Coronary artery (tissue), 2 donors: ENCODE data around the gene C12orf60.

Experiments
- DNase-seq: peaks from one replicate; pipeline ENCODE4 v3.0.0-alpha.2; 2017; ENCODE audit warnings: low spot score
- H3K27ac ChIP-seq, 2 donors: fragments of 200-600 bp; sonication (generic); one replicate each; pipeline ENCODE4 v1.5.1; 2016 to 2019
- H3K4me3 ChIP-seq: fragments of 200-600 bp; sonication (generic); 2 replicates; pipeline ENCODE4 v1.5.1; 2016; ENCODE audit warnings: mild to moderate bottlenecking, moderate library complexity
- TF ChIP-seq, protein P1 (sequence below): fragments of 200-600 bp; sonication (generic); IDR thresholded peaks from one replicate; pipeline ENCODE4 v1.5.1; 2019; ENCODE audit warnings: antibody characterized with exemption

Gene C12orf60

GRCh38 chr12:14779834-14780233 lies 23.6 kb upstream of the C12orf60 start:
- DNase-seq: no peak
- no peak overlapping the region for H3K4me3 ChIP-seq
- no peak overlapping the region for H3K27ac ChIP-seq
- TF ChIP-seq, protein P1, sequence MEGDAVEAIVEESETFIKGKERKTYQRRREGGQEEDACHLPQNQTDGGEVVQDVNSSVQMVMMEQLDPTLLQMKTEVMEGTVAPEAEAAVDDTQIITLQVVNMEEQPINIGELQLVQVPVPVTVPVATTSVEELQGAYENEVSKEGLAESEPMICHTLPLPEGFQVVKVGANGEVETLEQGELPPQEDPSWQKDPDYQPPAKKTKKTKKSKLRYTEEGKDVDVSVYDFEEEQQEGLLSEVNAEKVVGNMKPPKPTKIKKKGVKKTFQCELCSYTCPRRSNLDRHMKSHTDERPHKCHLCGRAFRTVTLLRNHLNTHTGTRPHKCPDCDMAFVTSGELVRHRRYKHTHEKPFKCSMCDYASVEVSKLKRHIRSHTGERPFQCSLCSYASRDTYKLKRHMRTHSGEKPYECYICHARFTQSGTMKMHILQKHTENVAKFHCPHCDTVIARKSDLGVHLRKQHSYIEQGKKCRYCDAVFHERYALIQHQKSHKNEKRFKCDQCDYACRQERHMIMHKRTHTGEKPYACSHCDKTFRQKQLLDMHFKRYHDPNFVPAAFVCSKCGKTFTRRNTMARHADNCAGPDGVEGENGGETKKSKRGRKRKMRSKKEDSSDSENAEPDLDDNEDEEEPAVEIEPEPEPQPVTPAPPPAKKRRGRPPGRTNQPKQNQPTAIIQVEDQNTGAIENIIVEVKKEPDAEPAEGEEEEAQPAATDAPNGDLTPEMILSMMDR: no peak

- DNase-seq: no peak
- TF ChIP-seq, protein P1: no peak
- Histone ChIP-seq H3K4me3 (no peak overlapping the region), H3K27ac (no peak overlapping the region)
Measured at GRCh38 chr12:14780859-14781258, 22.6 kb upstream of the C12orf60 start.

DNA sequence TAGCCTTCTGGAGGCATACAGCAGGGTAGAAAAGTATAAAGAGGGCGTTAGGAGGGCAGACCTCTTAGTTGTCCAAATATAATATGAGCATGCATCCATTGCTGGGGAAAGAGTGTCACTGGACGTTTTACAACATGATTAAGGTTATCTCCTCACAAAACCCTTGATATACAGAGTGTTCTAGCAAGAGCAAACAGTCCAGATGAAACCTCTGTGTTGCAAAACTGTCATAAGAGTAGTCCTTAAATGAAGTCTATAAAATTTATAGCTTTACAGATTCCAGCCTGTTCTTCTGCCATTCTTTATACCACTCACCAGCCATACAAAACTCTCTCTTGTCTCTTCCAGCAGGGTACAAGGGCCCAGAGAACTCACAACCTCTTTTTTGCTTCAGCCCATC lies 21.9 kb upstream of the C12orf60 start:
- no peak for DNase-seq
- no peak overlapping the region for H3K27ac ChIP-seq
- H3K4me3 ChIP-seq: no peak overlapping the region
- TF ChIP-seq, protein P1: no peak

GRCh38 chr12:14782756-14783155 lies 20.7 kb upstream of the C12orf60 start:
- Histone ChIP-seq H3K4me3 (no peak overlapping the region), H3K27ac (no peak overlapping the region)
- TF ChIP-seq, protein P1: no peak
- no peak for DNase-seq

- no peak for DNase-seq
- Histone ChIP-seq H3K4me3 (no peak overlapping the region), H3K27ac (no peak overlapping the region)
- TF ChIP-seq, protein P1: no peak
Measured at GRCh38 chr12:14784471-14784870, 19.0 kb upstream of the C12orf60 start.

DNA sequence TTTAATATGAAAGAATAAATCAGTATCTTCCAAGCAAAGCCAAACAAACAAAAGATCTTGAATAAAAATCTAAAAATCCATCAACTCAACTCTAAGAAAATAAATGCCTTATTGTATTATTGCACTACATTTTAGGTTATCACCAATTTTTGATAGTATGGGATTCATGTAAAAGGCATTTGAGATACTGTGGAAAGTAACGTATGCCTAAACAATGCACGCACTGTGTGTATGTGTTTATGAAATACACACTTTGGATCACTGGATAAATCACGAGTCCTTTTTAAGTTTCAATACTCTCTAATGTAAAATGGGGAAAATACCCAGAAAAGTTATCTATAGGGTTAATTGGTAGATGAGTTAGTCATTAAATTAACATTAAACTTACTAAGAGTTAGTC lies 17.9 kb upstream of the C12orf60 start:
- no peak overlapping the region for H3K4me3 ChIP-seq
- TF ChIP-seq, protein P1: no peak
- no peak for DNase-seq
- no peak overlapping the region for H3K27ac ChIP-seq

DNA sequence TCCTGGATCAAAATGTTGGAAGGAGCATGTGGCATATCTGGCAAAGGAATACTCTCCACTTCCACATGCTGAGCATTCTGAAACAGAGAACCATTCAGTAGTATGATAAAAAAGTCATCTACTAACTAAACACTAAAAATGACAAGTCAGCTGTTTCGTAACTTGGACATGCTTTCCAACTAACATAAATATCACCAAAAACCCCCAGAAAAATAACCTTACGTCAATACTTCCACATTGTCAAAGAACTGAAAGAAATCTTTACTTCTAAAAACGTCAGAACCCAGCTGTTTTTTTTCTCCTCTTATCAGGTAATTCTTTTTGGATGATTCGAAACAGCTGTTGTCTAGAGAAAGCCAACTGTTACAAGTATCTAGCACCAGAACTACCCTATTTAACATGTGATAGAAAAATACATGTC lies 8.4 kb upstream of the C12orf60 start:
- no peak for DNase-seq
- no peak overlapping the region for H3K27ac ChIP-seq
- H3K4me3 ChIP-seq: no peak overlapping the region
- TF ChIP-seq, protein P1: no peak
